Keratinocyte (primary cell): ENCODE measurements around the gene SH2D4B. TPM values are rescaled to one million over a fixed set of nuclear protein-coding genes. Genes with fewer than 3 reads are reported as not detected.

ENCODE experiments used
- DNase-seq: peaks from one replicate; pipeline ENCODE4 v3.0.0-alpha.2; 2011; ENCODE audit warnings: low read depth, missing footprints, low spot score
- FAIRE-seq: peaks from 2 replicates; lab custom pipeline; 2011; peaks lifted over from hg19 to GRCh38; lab: Jason Lieb, UNC
- H2AFZ ChIP-seq: 2 replicates; pipeline ENCODE4 v1.6.0; 2012; ENCODE audit warnings: low read length, control low read depth, inconsistent platforms; ENCODE audit not compliant: control insufficient read depth
- H3K27ac ChIP-seq: 2 replicates; pipeline ENCODE4 v1.5.1; 2011; ENCODE audit warnings: low read length; ENCODE audit not compliant: control insufficient read depth, insufficient read depth
- H3K27me3 ChIP-seq: 3 replicates; pipeline ENCODE4 v1.6.0; 2011; ENCODE audit warnings: low read length; ENCODE audit not compliant: control insufficient read depth, insufficient read depth; ENCODE audit errors: extremely low read depth
- H3K36me3 ChIP-seq, 2 experiments: 2 replicates in 1 of 2; 3 replicates in 1 of 2; pipeline ENCODE4 v1.5.1; 2011; ENCODE audit warnings: low read length in 2 of 2, mild to moderate bottlenecking in 1 of 2; ENCODE audit not compliant: control insufficient read depth in 2 of 2, insufficient read depth in 2 of 2; ENCODE audit errors: extremely low read depth in 1 of 2
- H3K4me1 ChIP-seq: 3 replicates; pipeline ENCODE4 v1.5.1; 2011; ENCODE audit warnings: low read length; ENCODE audit not compliant: control insufficient read depth, insufficient read depth; ENCODE audit errors: extremely low read depth
- H3K4me2 ChIP-seq: 3 replicates; pipeline ENCODE4 v1.6.0; 2011; ENCODE audit warnings: low read depth, low read length; ENCODE audit not compliant: control insufficient read depth, insufficient read depth; ENCODE audit errors: extremely low read depth
- H3K4me3 ChIP-seq, 3 experiments: fragments of 200-600 bp in 1 of 3; sonication (generic) in 1 of 3; 2 replicates in 2 of 3; 3 replicates in 1 of 3; pipeline ENCODE4 v1.5.1; 2011 to 2016; ENCODE audit warnings: low read length in 3 of 3, mild to moderate bottlenecking in 3 of 3, control low read depth in 2 of 3, inconsistent platforms in 1 of 3, low read depth in 1 of 3, mixed read lengths in 1 of 3, mixed run types in 1 of 3, moderate library complexity in 1 of 3; ENCODE audit not compliant: control insufficient read depth in 2 of 3, insufficient read depth in 2 of 3; ENCODE audit errors: extremely low read depth in 1 of 3
- H3K79me2 ChIP-seq: 2 replicates; pipeline ENCODE4 v1.6.0; 2012; ENCODE audit warnings: low read length; ENCODE audit not compliant: control insufficient read depth, insufficient read depth
- H3K9ac ChIP-seq: 3 replicates; pipeline ENCODE4 v1.6.0; 2011; ENCODE audit warnings: low read length; ENCODE audit not compliant: control insufficient read depth, insufficient read depth; ENCODE audit errors: extremely low read depth
- H3K9me1 ChIP-seq: 3 replicates; pipeline ENCODE4 v1.6.0; 2011; ENCODE audit warnings: low read length; ENCODE audit not compliant: control insufficient read depth, insufficient read depth; ENCODE audit errors: extremely low read depth
- H3K9me3 ChIP-seq: 2 replicates; pipeline ENCODE4 v1.5.1; 2012; ENCODE audit warnings: low read depth, low read length; ENCODE audit not compliant: control insufficient read depth
- H4K20me1 ChIP-seq: 3 replicates; pipeline ENCODE4 v1.6.0; 2011; ENCODE audit warnings: low read length; ENCODE audit not compliant: control insufficient read depth, insufficient read depth; ENCODE audit errors: extremely low read depth
- CTCF ChIP-seq, 3 experiments: IDR thresholded peaks in 1 of 3; conservative IDR thresholded peaks in 1 of 3; optimal IDR thresholded peaks in 1 of 3; 2 replicates in 2 of 3; 3 replicates in 1 of 3; pipeline versions ENCODE3 to v1.5.1; 2011; ENCODE audit warnings: low read length in 3 of 3, mild to moderate bottlenecking in 3 of 3, moderate library complexity in 2 of 3, control low read depth in 1 of 3, inconsistent platforms in 1 of 3; ENCODE audit not compliant: insufficient read depth in 2 of 3; ENCODE audit errors: extremely low read depth in 1 of 3
- EZH2 ChIP-seq: IDR thresholded peaks from one replicate; pipeline ENCODE4 v1.6.1; 2012; ENCODE audit warnings: inconsistent platforms, mild to moderate bottlenecking, low read length, moderate library complexity
- dilution Hi-C: fragments of 300-500 bp; cut with MboI; formaldehyde crosslinking; loops from one replicate; pipeline ENCODE4 v1.7.0; 2020; ENCODE audit warnings: low sequenced_read_pairs; ENCODE audit not compliant: extremely low pct_ligation_motif_present
- polyA plus RNA-seq, 5 experiments: library from polyadenylated mRNA; depleted of rRNA in 3 of 5; stranded (reverse) in 3 of 5; stranded (forward) in 1 of 5; unstranded in 1 of 5; fragments of >200 nt; gene quantifications; 1 replicate in 1 of 5; 2 replicates in 3 of 5; 3 replicates in 1 of 5; pipeline versions ENCODE4 v1.2.1 to v1.2.3, GENCODE V29; 2011 to 2012; ENCODE audit warnings: missing spikeins in 2 of 5, low read depth in 1 of 5, low replicate concordance in 1 of 5

SH2D4B gene
- polyA plus RNA-seq, 1 donor (not counting 4 experiments of a cell fraction or from before 2014, with no cell fraction given): 0.22 TPM

- no peaks in the 10 kb centered on the region for H3K9me3 ChIP-seq
- no peak overlapping the region for H3K27ac ChIP-seq
- FAIRE-seq (no peak), DNase-seq (no peak)
- peaks cover 55% of the 10 kb centered on the region for H3K4me1 ChIP-seq
- H2AFZ ChIP-seq: no peak overlapping the region
- H3K4me2 ChIP-seq: no peak overlapping the region
- dilution Hi-C loops: no loop called here
- peaks cover 29 to 50% of the 10 kb centered on the region in 2 experiments for H3K36me3 ChIP-seq
- no peaks in the 10 kb centered on the region for H3K27me3 ChIP-seq
- no peak for TF ChIP-seq EZH2
- no peak for TF ChIP-seq CTCF (optimal IDR thresholded peaks at IDR 0.05 in 1 of 3, IDR thresholded peaks at IDR 0.05 in 1 of 3, conservative IDR thresholded peaks at IDR 0.05 in 1 of 3; ENCODE audit: extremely low read depth in 1 of 3, insufficient read depth in 2 of 3, low read length in 3 of 3)
- H3K4me3 ChIP-seq: no peak overlapping the region
- H3K79me2 ChIP-seq: peaks cover 97% of the 10 kb centered on the region
- peaks cover 31% of the 10 kb centered on the region for H4K20me1 ChIP-seq
- H3K9me1 ChIP-seq: peaks cover 14% of the 10 kb centered on the region
- no peak overlapping the region for H3K9ac ChIP-seq
These were observed 48.2 kb upstream of the SH2D4B start for GRCh38 chr10:80489371-80490112.

- no peak for TF ChIP-seq EZH2
- no peak for TF ChIP-seq CTCF (optimal IDR thresholded peaks at IDR 0.05 in 1 of 3, IDR thresholded peaks at IDR 0.05 in 1 of 3, conservative IDR thresholded peaks at IDR 0.05 in 1 of 3; ENCODE audit: extremely low read depth in 1 of 3, insufficient read depth in 2 of 3, low read length in 3 of 3)
- peaks cover 97% of the 10 kb centered on the region for H3K79me2 ChIP-seq
- H3K4me1 ChIP-seq: peaks cover 55% of the 10 kb centered on the region
- dilution Hi-C loops: no loop called here
- H3K27ac ChIP-seq: no peak overlapping the region
- DNase-seq: no peak
- peaks cover 27 to 45% of the 10 kb centered on the region in 2 experiments for H3K36me3 ChIP-seq
- no peaks in the 10 kb centered on the region for H3K9me3 ChIP-seq
- H3K4me2 ChIP-seq: no peak overlapping the region
- no peak for FAIRE-seq
- H3K27me3 ChIP-seq: no peaks in the 10 kb centered on the region
- peaks cover 21% of the 10 kb centered on the region for H4K20me1 ChIP-seq
- H3K4me3 ChIP-seq: no peak overlapping the region
- H3K9me1 ChIP-seq: peaks cover 4% of the 10 kb centered on the region
- no peak overlapping the region for H2AFZ ChIP-seq
- H3K9ac ChIP-seq: no peak overlapping the region
These were observed 46.2 kb upstream of the SH2D4B start for GRCh38 chr10:80491251-80492102.
